Mesodermal cell (in vitro differentiated cells): Measurements from ENCODE around the gene GRIP1.

ENCODE experiments used
- H3K27ac ChIP-seq: 2 replicates; pipeline ENCODE4 v1.7.0; 2013; ENCODE audit warnings: mild to moderate bottlenecking, low read depth, low read length, moderate library complexity; ENCODE audit not compliant: severe bottlenecking
- H3K36me3 ChIP-seq: 2 replicates; pipeline ENCODE4 v1.7.1; 2013; ENCODE audit warnings: mild to moderate bottlenecking, low read length, moderate library complexity; ENCODE audit not compliant: control insufficient read depth, insufficient read depth
- H3K4me1 ChIP-seq: one replicate; pipeline ENCODE4 v1.7.1; 2013; ENCODE audit warnings: mild to moderate bottlenecking, low read length; ENCODE audit not compliant: insufficient read depth, control insufficient read depth, poor library complexity, severe bottlenecking
- H3K4me3 ChIP-seq: 2 replicates; pipeline ENCODE4 v1.7.0; 2013; ENCODE audit warnings: low read length, control low read depth, mild to moderate bottlenecking; ENCODE audit not compliant: insufficient read depth, poor library complexity, severe bottlenecking; ENCODE audit errors: extremely low read depth
- H3K9me3 ChIP-seq: 2 replicates; pipeline ENCODE4 v1.7.1; 2013; ENCODE audit warnings: mild to moderate bottlenecking, low read length, moderate library complexity; ENCODE audit not compliant: control insufficient read depth
- WGBS, 2 experiments: methylation state at CpG; one replicate each; pipeline ENCODE4 v1.1.5; 2013; ENCODE audit warnings: missing lambda C conversion rate in 2 of 2; ENCODE audit not compliant: insufficient coverage in 2 of 2; 5-methylcytosine and 5-hydroxymethylcytosine counted together

GRIP1 gene

GRCh38 chr12:66418908-66419307 lies 260.0 kb downstream of the GRIP1 start:
- Histone ChIP-seq H3K4me1 (no peaks in the 10 kb centered on the region), H3K9me3 (no peaks in the 10 kb centered on the region), H3K36me3 (no peaks in the 10 kb centered on the region), H3K27ac (no peak overlapping the region), H3K4me3 (no peak overlapping the region)
- no CpG with 5 or more reads among the region's 1 CpG for WGBS, 2 experiments

GRCh38 chr12:66417217-66417616 lies 261.7 kb downstream of the GRIP1 start:
- Histone ChIP-seq H3K4me1 (no peaks in the 10 kb centered on the region), H3K4me3 (no peak overlapping the region), H3K9me3 (no peaks in the 10 kb centered on the region), H3K36me3 (no peaks in the 10 kb centered on the region), H3K27ac (no peak overlapping the region)
- 100% methylated on average over 1 of the region's 1 CpG; no CpG with 5 or more reads in 1 of the 2 experiments for WGBS, 2 experiments

DNA sequence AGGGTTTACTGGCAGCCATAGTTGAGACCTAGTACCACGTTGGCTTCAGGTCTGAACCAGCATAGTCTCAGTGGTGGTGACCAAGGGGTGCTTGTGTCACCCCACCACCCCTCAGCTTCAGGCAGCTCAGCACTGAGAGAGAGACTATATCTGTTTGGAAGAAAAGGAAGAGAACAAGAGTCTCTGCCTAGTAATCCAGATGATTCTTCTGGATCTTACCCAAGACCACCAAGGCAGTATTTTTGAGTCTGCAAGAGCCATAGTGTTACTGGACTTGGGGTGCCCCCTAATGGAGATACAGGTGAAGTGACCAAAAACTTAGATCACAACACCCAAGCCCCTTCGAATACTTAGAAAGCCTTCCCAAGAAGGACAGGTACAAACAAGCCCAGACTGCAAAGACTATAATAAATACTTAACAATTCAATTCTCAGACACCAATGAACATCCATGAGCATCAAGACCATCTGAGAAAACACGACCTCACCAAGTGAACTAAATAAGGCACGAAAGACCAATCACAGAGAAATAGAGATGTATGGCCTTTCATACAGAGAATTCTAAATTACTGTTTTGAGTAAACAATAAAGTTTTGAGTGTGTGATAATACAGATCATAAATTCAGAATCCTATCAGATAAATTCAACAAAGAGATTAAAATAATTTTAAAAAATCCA lies 269.5 kb downstream of the GRIP1 start:
- no peaks in the 10 kb centered on the region for H3K36me3 ChIP-seq
- H3K27ac ChIP-seq = no peak overlapping the region
- H3K4me1 ChIP-seq = peaks cover 14% of the 10 kb centered on the region
- 83% methylated on average over 2 of the region's 4 CpGs; no CpG with 5 or more reads in 1 of the 2 experiments for WGBS, 2 experiments
- H3K9me3 ChIP-seq = no peaks in the 10 kb centered on the region
- H3K4me3 ChIP-seq = no peak overlapping the region

- Histone ChIP-seq H3K27ac (no peak overlapping the region), H3K36me3 (no peaks in the 10 kb centered on the region), H3K4me1 (peaks cover 14% of the 10 kb centered on the region), H3K9me3 (no peaks in the 10 kb centered on the region), H3K4me3 (no peak overlapping the region)
Measured at GRCh38 chr12:66405395-66405794, 273.5 kb downstream of the GRIP1 start.

DNA sequence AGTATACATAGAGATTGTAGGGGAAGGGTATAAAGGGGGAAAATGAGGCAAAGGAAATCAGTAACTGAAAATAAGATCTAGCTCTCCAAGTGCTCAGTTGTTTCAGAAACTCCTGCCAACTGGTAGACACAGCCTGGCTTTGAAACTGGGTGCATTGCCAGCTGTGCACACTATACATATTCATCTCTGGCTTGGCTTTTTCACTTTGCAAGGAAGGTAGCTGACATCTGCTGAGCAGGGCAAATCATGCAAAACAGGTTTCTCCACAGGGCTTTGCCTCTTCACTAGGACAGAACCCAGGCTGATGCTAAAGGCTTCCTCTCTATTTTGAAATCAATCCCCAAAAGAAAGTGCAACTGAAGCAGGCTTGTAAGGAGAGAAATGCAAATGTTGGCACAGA lies 275.1 kb downstream of the GRIP1 start:
- Histone ChIP-seq H3K36me3 (no peaks in the 10 kb centered on the region), H3K9me3 (no peaks in the 10 kb centered on the region), H3K27ac (no peak overlapping the region), H3K4me1 (peaks cover 14% of the 10 kb centered on the region), H3K4me3 (no peak overlapping the region)

DNA sequence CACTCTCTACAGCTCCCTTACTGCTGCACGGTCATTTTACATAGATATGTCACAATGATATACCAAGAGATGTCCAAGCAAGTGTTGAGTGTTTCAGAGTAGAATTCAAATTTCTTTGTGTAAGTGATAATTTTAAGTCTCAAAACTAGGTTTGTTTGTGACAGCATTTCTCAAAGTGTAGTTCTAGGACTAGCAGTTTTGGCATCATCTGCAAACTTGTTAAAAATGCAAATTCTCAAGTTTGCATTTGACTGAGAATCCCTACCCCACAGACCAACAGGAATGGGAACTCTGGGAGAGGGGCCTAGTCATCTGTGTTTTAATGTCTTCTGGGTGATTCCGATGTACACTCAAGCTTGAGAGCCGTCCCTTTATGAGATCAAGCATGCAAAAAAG lies 279.0 kb downstream of the GRIP1 start:
- Histone ChIP-seq H3K36me3 (no peaks in the 10 kb centered on the region), H3K9me3 (no peaks in the 10 kb centered on the region), H3K27ac (no peak overlapping the region), H3K4me3 (no peak overlapping the region), H3K4me1 (no peaks in the 10 kb centered on the region)
- 79% methylated on average over 2 of the region's 3 CpGs; no CpG with 5 or more reads in 1 of the 2 experiments for WGBS, 2 experiments

DNA sequence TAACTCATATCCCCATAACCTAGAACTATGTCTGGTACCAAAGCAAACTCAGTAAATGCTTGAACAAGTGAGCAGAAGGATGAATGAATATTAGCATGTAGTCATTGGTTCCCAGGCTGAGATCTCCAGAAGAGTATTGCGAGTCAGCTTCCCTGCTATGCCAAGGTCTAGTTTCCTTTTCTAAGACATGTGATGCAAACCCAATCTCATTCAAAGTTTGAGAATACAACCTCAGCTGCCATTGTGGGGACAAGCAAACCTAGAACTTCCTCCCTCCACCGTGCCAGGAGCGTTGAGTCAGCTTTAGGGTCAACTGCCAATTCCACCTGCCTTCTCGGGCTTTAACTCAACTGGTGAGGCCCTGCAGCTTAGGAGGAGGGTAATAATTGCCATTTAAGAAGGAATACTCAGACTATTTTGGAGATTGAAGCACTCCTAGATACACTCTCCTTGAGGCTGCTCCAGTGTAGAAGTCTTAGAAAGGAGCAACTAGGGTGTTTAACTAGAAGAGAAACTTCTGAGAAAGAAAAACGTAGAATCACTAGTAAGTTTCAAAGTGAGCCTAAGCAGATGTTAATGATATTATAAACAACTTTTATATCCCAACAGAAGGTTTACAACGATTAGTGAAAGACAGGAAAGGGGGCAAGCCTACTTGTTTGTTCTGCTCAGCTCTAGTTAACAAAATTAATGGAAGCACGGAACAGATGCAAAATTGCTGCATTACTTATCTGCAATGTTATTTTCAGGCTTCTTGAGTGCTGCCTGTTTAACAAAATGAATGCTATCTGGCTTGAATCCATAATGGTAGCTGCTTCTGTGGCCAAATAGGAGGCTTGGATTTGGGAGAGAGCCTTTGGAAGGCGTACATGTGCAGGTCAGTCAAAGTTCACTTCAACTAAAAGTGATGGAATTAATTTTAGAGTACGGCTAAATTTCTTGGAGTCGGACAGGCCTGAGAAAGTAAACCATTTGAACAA lies 279.7 kb downstream of the GRIP1 start:
- H3K27ac ChIP-seq = no peak overlapping the region
- no peaks in the 10 kb centered on the region for H3K9me3 ChIP-seq
- no peaks in the 10 kb centered on the region for H3K4me1 ChIP-seq
- no peaks in the 10 kb centered on the region for H3K36me3 ChIP-seq
- no peak overlapping the region for H3K4me3 ChIP-seq
- WGBS, 2 experiments = 83 to 84% methylated on average over 2 to 3 of the region's 10 CpGs

DNA sequence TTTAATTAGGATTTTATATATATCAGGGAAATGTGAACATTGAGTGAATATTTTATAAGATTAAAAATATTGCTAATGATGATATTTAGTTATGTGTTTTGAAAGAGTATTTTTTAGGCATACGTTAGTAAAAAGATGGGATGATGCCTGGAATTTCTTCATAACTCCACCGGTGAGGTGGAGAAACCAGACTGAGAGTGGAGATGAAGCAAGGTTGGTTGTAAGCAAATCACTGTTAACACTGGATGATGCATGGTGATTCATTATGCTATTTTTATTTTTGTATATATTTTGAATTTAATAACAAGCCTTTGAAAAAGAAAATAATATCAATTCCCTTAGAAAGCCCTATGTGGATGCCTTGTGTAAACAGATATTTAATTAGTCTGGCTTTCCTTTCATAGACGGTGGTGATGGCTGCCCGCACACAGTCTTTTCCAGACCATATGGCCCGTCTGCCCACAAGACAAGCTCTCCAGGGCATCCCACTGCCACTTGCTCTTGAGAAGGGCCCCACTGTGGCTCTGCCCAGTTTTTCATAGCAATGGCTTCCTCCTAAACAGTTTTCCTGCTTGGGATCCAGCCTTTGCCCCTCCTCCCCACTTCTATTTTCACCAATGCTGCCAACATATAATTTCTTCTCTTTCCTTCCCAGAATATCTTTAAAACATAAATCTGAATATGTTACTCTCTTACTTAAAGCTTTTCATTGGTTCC lies 281.1 kb downstream of the GRIP1 start:
- WGBS, 2 experiments = 86 to 97% methylated on average over 4 to 5 of the region's 5 CpGs
- H3K36me3 ChIP-seq = no peaks in the 10 kb centered on the region
- no peak overlapping the region for H3K27ac ChIP-seq
- no peaks in the 10 kb centered on the region for H3K9me3 ChIP-seq
- H3K4me1 ChIP-seq = no peaks in the 10 kb centered on the region
- no peak overlapping the region for H3K4me3 ChIP-seq

- WGBS, 2 experiments = 64 to 89% methylated on average over 2 to 4 of the region's 5 CpGs
Measured at GRCh38 chr12:66393890-66394289, 285.0 kb downstream of the GRIP1 start.

GRCh38 chr12:66392266-66392915 lies 286.5 kb downstream of the GRIP1 start:
- Histone ChIP-seq H3K4me3 (no peak overlapping the region), H3K36me3 (no peaks in the 10 kb centered on the region)
- 93 to 100% methylated on average over 1 to 3 of the region's 6 CpGs for WGBS, 2 experiments

More at GRCh38 chr12:66393890-66394289, 285.0 kb downstream of the GRIP1 start:
- Histone ChIP-seq H3K36me3 (no peaks in the 10 kb centered on the region), H3K4me3 (no peak overlapping the region), H3K9me3 (no peaks in the 10 kb centered on the region), H3K27ac (no peak overlapping the region), H3K4me1 (no peaks in the 10 kb centered on the region)

More at GRCh38 chr12:66392266-66392915, 286.5 kb downstream of the GRIP1 start:
- Histone ChIP-seq H3K4me1 (no peaks in the 10 kb centered on the region), H3K27ac (no peak overlapping the region), H3K9me3 (no peaks in the 10 kb centered on the region)
